DMS153 treated with DMSO at 0.1 percent for 48 hours (cell line): Measurements from ENCODE around the gene PRPS2.

Experiments
- DNase-seq: peaks from one replicate; lab custom pipeline; 2025; ENCODE audit not compliant: unreplicated experiment; lab: John Stamatoyannopoulos, UW

Gene PRPS2

DNA sequence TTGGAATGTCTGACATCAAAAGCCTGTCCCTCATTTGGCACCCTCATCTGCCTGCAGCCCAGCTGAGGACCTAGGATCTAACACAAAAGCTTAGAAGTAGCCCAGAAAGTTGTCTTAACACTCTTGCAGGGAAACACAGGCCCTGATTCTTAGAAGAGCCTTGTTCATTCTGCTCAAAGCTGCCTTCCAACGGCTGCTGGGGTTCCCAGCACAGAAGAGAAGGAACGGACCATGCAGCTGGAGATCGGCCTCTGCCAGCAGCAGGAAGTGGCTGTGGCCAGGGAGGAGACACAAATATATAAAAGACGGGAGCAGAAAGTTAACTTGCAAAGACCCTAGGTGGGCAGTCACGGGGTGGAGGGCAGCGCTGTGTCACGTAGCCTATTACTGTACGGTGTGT is 20.4 kb downstream of the PRPS2 start:
- DNase-seq = no peak

DNA sequence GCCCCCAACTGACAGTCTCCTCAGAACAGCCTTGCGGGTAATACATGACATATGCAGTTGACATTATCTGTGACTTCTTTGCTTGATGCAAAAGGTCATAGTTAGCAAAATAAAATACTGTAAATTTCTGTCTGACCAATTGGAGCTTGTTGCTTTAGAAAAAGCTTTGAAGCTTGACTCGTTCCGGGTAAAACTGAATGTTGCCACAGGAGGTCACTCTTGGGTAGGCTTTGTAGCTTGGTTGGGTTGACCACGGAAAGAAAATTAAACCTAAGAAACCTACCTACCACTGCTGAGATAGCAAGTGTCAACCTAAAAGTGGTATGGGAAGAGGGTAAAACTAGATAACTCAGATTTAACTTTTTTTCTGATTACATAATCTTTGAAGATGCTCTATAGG is 23.2 kb downstream of the PRPS2 start:
- peak; percentile 3 for DNase-seq

- DNase-seq = no peak
These were observed 26.3 kb downstream of the PRPS2 start for GRCh38 chrX:12817528-12817927.

- no peak for DNase-seq
These were observed 28.0 kb downstream of the PRPS2 start for GRCh38 chrX:12819222-12819621.

DNA sequence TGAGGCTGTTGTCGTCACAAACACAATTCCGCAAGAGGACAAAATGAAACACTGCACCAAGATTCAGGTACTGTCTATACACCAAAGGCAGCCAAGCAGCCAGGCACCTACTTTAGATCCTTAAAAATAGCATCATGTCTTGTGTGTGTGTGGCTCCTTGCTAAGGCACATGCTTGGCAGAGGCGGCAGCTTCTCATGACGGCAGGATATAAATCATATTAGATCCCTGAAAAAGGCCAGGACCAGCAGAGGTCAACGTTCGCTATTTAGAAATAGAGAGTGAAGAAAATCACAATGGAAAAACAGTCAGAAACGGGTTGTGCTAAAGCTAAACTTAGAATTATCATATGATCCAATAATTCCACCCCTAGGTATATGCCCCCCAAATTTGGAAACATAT is 29.5 kb downstream of the PRPS2 start:
- DNase-seq = no peak

GRCh38 chrX:12824944-12825343 is 33.7 kb downstream of the PRPS2 start:
- DNase-seq = no peak

- DNase-seq = no peak
These were observed 34.6 kb downstream of the PRPS2 start for GRCh38 chrX:12825801-12826200.

DNA sequence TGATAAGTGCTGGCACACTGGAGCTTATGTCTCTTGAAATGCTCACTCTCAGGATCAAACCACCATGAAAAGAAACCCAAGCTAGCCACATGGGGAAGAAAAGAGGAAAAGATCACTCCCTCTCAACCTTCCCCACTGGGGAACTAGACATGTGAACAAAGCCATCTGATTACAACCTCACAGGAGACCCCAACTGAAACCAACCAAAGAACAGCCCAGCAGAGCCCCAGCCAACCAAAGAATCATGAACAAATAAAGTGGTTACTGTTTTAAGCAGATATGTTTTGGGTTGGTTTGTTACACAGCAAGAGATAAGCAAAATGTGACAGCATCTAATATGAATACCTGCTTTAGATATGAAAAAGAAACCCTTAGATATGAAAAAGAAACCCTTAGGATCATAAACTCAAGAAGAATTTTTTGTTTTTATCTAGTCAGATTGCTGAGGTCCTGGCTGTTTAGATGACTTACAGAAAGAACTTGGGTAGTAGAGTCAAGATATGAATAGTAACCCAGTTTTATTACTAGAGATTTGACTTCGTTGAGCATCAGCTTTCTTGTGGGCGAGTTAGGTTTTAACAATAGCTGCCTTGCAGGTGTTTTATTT is 52.0 kb downstream of the PRPS2 start:
- no peak for DNase-seq

- no peak for DNase-seq
These were observed 52.6 kb downstream of the PRPS2 start for GRCh38 chrX:12843668-12844279.

DNA sequence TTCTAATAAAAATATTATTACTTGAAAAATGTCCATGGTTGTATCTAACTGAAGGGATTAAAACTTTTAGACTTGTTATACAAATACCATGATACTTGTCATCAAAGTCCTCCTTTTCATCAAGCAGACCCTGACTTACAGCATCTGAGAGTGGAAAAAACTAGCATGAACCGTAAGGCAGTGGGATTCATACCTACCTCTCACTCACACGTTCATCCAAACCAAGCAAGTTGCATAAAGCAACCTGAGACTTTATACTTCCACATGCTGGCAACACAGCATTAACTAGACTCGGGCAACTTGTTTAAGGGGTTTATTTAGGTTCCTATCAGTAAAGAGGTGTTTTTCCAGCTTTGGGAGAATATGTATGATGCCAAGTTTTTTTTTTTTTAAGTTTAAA is 53.1 kb downstream of the PRPS2 start:
- DNase-seq = no peak

GRCh38 chrX:12865359-12865758 is 74.1 kb downstream of the PRPS2 start:
- no peak for DNase-seq

DNA sequence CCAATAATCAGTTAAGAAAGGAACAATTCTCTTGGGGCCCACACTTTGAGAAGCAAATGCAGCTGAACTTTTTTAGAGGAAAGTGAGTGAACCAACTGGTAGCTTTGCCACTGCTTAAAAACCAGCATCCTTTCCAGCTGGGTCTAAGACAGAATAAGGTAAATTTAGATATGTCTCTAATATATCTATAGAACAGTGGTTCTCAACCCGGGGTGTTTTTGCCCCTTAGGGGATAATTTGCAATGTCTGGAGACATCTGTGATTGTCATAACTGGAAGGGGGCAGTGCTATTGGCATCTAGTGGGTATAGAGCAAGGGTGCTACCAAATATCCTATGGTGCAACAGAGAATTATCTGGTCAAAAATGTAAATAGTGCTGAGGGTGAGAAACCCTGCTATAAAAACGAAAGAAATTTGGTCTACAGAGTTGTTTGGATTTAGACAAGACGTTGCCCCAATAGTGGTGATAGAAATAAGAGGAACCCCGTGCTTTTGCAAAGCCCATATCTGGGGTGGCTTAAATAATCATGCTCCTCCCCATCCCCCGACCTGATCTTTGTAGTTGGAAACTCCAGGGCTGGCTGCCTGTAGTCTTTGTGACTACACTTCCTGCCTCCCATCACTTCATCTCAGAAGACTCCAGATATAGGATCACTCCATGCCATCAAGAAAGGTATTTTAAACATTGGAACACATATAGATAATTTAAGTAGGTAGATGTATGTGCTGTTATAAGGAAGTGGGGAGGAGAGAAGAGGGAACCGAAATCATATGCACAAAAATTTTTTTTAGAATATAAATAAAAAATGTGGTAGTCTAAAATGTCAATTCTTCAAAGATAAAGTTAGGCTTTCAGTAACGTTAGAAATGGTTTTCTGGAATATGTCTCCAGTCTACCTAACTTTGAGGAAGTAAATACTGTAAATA is 75.5 kb downstream of the PRPS2 start, which contains the start of gene TLR7:
Gene TLR7 (plus strand): TSS at position 622 of the 927 bp plus-strand sequence. CDS start 507 bp downstream, outside the sequence.
- DNase-seq = no peak

- DNase-seq = no peak
These were observed 76.5 kb downstream of the PRPS2 start for GRCh38 chrX:12867685-12868084.

DNA sequence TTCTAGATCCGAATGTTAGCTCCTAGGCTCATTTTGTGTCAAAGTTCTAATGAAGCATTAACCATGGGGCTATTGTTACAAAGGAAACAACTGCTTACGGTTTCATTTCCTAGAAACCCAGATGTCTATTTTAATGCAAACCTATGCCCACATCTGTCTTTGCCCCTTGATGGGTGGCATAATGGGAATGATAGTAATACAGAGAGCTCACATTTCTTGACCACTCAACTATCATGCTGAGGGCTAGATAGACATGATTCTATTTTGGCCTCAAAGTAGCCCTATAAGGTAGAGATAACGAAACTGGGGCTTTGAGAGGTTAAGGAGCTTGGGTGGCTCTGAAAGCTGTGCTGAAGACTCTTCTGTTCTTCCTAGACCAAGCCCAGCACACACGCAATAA is 77.5 kb downstream of the PRPS2 start:
- no peak for DNase-seq

GRCh38 chrX:12871257-12871656 is 80.0 kb downstream of the PRPS2 start:
- DNase-seq = no peak

DNA sequence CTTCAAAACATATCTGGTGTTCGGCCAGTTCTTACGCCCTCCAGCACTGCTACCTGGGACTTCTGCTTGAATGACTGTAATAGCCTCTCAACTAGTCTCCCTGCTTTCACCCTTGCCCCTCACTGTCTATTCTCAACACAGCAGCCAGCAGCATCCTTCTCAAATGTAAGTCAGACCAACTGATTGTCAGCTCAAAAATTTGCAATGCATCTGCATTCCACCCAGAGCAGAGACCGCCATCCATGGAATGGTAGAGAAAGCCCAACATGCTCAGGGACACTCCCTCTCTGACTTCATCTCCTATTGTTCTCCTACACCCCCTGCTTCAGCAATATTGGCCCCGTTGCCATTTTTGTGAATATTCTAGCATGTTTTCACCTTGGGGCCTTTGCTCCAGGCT is 81.5 kb downstream of the PRPS2 start:
- no peak for DNase-seq
